Globus pallidus (tissue), 1 donor: ENCODE results near the gene COA8.
A peak's percentile ranks its signal among the peaks of the same experiment; 100 is the strongest.

Source experiments
- DNase-seq: peaks from one replicate; pipeline ENCODE4 v3.0.0-alpha.2; 2015; ENCODE audit warnings: low spot score

COA8 gene, protein sequence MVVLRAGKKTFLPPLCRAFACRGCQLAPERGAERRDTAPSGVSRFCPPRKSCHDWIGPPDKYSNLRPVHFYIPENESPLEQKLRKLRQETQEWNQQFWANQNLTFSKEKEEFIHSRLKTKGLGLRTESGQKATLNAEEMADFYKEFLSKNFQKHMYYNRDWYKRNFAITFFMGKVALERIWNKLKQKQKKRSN

DNA sequence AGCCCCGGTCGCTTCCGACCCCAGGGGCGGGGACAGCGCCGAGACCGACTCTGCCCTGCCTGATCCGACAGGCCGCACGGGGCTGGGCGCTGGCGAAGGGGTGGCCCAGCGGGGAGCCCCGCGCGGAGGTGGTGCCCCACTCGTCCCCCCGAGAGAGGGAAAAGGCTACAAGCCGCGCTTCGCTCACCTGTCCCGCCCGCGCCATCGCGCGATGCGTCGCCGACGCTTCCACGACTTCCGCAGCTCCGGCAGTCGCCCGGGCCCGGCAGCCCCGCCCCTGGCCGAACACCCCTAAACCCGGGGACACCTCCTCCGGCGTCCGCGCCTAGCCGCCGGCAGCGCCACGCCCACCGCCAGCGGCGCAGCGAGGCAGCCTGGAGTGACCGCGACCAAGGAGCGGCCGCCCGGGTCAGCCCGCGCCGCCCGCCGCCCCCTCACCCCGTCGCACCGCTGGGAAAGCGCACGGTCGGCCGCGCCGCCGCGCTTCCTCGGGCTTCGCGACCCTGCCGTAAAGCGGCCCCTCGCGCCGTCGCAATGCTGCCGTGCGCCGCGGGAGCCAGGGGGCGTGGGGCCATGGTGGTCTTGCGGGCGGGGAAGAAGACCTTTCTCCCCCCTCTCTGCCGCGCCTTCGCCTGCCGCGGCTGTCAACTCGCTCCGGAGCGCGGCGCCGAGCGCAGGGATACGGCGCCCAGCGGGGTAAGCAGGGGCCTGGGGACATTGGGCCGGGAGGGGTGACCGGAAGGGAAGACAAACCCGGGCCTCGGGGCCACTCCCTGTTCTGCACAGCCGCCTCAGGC is at the start of gene COA8, which contains the start of gene BAG5:
Gene COA8, plus strand, starts transcription at position 532 of the 797 bp plus-strand sequence. Its CDS starts 42 bp downstream, at position 574.
Gene BAG5, minus strand, starts transcription at position 229 of the 797 bp plus-strand sequence. CDS start 1,493 bp downstream, outside the sequence.
- DNase-seq: peak; percentile 79

DNA sequence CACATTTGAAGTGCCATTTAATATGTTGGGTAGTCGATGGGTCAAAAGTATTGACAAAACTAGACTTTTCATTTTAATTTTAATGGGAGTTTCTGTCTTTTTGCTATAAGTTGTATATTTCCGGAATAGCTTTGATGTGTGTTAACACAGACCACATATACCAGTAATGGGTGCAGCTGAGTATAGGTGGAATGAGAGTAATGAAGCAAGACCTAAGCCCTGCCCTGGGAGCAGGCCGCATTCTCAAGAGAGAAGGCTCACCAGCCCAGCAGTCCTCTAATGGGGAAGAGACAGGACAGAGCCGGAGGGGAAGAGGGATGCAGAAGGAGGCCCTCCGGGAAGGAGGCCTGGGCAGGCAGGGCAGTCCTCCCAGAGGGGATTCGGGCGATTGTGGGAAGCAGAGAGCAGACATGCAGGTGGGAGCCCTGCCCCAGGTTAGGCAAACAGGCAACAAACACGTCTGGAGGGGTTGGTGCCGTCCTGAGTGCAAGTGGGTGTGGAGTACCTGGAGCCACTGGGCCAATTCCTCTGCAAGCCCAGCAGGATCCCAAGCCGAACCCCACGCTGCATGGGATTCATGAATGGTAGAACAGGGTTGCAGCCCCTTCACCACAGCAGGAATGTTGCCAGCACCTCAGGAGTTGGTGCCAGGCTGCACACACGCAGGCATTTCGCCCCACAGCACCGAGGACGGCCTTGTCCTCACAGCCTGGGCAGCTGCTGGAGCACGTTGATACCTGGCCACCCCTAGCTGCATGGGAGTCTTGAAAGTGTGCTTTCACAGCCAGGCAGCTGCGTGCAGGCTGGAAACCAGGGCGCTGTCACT is 48.0 kb upstream of the COA8 start:
- no peak for DNase-seq

DNA sequence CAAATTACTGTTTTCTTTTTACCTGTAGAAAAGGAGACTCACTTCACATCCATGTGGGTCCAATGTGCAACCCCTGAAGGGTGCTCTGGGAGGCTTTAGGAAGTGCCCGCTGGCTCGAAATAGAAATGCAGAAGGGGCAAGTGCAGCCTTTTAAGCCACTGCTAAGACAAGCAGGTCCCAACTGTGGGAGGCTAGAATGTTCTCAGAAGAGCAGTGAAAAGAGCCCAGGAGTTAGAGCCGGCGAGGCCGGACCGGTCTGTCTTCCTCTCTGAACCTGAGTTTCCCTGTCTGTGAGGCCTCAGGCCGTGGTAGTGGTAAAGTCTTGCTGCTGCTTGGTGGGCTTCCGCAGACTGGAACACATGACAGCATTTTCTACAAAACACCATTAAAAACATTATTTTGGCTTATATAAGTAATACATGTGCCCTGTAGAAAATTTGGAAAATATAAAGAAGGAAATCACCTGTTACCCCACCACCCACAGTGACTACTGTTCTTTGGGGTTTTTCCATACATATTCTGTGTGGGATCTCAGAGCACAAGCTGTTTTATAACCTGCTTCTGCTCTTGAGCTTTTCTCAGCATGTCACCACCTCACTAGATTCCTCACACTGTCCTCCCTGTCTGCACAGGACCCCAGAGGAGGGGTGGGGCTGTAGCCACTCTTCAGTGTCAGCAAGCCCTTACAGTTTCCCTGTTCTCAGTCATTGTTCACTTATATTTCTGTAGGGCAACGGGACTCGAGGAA is 46.2 kb upstream of the COA8 start:
- peak; percentile 29 for DNase-seq

DNA sequence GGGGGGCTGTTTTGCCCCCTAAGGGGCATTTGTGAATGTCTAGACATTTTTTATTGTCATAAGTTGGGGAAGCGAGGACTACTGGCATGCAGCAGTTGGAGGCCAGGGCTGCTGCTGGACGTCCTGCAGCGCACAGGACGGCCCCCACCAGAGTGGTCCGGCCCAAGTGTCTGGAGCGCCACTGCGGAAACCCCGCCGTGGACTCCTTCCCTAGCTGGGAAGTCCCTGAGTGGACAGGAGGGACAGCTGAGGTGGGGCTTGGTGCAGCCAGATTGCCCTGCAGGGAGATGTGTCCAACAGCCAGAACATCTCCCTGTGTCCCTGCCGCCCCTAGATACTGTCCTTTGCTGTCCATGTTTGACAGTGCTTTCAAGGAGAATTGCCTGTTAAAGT is 45.6 kb upstream of the COA8 start:
- no peak for DNase-seq

DNA sequence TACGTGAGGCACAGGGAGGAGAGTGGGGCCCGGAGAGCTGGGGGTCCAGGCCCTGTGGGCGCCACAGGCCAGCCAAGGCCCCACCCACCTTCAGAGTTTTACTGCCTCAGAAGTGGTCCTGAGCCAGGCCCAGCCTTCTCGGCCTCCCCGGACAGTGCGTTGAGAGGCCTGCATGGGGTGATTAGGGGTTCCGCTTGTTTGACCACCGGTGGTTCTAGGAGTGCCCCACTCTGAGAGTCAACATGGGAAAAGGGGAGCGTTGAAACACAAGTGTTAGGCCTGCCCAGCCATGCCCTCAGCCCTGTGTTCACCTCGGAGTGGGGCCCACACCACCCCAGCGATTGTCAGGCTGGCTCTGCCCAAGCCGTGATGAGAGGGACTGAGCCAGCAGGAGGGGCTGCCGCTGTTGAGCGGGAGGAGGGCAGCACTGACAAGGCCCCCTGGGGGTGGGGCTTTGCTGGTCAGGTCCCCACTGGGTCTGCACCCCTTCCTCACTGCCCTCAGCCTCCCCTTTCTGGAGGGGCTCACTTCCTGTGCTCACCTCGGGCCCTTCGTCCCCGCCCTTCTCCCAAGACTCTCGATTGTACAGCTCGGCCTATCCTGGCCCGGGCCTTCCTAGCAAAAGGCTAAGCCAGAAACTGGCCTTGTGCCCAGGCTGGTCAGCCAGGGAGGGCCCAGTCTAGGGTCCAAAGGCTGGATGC is 44.9 kb upstream of the COA8 start:
- peak; percentile 37 for DNase-seq

DNA sequence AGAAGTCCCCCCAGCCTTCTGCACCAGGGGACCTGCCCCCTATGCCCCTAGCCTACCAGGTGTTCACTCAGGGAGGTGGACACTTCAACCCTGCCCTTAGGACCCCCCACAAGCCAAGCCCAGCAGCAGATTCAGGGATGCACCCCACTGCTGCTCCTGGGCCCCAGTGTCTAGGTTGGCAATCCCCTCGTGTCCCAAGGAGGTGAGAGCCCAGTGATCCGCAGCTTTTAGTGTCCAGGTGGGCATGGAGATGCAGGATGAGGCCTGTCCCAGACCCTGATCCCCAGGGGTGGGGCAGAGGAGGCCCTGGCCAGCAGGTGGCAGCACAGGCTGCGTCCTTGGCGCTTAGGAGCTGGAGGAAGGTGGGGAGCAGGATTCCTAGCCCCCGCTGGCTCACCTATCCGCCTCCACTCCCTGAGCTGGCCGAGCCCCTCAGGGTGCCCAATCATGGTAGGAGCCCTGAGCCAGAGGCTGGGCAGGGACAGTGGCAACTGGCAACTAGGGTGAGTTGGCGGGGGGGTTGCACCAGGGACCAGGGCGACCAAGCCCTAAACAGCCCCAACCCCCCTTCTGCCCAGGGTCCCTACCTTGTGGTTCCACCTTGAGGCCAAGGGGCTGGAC is 44.2 kb upstream of the COA8 start:
- DNase-seq: peak; percentile 67

DNA sequence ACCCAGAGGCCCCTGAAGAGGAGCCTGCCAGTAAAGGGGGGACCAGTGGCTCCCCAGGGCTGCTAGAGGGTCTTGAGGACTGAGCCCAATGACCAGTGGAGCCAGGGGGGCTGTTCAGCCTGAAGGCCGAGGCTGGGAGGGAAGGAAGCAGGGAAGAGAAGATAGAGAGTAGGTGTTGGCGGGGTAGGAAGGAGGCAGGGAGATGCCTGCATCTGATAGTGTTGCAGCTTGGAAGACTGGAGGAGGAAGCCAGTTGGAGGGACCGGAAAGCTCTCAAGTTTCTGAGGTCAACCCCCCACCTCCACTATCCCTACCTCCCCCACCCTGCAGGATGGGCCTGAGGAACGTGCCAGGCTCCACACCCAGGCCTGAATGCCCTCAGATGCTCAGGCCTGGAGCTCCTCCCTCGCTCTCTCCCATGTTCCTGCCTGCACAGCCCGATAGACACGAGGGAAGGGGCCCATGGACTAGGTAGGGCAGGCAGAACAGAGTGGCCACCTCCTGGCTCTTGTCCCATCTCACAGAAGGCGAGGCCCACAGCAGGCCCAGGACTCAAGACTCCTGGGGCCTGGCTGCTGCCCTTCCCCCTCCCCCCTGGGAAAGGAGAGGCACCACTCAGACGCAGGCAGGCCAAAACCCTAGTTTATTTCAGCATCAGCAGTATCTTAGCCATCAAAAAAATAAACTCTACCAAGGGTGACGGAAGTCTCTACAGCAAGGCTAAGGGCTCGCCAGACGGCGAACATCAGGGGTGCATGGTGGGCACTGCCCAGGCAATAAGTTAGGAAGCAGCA is 43.5 kb upstream of the COA8 start:
- DNase-seq: peak; percentile 35

DNA sequence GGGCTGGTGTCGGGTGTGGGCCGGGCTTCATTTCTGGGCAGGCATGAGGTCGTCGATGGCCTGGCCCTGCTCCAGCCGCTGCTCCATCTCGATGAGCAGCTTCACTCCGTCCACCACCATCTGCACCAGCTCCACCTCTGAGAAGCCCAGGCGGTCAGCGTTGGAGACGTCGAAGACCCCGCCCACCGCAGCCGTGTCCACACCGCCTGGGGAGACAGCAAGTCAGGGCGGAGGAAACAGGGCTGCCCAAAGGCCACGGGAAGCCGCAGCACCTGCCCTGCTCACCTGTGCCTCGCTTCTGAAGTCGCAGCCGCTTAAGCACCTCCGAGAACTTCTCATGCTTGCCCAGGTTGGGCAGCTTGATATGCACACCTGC is 42.9 kb upstream of the COA8 start:
- no peak for DNase-seq

DNA sequence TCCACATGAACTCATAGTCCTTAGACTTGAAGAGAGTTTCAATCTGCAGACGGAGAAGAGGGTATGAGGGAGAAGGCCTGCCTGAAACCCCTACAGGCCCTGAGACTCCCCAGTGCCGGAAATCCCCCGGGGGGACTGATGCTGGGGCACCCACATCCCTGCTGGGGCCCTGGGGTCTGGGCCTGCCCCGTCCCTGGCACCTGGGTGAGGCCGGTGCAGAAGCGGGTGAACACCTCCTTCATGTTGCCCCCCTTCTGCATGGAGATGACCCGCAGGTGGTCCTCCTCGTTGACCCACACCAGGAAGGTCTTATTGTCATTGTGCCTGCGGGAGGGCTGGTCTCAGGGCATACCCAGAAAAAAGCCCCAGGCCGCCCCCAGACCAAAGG is 42.5 kb upstream of the COA8 start:
- DNase-seq: no peak

DNA sequence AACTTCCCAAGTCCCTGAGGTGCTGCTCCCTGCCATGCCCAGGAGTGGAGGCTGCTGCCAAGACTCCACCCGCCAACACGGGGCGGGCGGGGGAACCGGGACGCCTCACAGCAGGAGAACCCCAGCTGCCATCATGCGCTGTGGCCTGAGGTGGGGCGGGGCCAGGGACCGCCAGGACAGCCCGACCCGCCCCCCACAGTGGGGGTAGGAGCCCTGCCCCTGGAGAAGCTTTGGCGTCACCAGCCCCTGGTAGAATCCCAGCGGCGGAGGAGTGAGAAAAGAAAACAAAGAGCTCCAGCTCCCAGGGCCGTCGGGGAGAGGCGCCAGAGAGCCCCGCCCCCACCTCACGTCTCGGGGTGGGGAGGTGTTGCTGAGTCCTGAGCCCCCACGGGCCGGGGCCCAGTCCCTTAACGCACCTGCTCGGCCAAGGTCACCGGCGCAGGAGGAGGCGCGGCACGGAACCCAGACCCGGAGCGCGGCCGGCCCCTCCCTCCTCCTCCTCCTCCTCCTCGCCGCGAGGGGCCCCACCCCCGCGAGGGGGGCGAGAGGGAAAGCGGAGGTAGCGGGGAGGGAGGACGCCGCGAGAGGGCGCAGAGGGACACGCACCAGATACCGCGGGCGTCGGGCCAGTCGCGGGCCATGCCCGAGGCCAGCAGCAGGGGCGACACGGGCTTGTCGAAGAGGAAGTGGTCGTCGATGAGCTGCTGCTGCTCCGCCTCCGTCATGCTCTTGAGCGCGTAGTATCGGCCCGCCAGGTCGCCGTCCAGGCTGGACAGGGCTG is 41.9 kb upstream of the COA8 start:
- DNase-seq: peak; percentile 85

DNA sequence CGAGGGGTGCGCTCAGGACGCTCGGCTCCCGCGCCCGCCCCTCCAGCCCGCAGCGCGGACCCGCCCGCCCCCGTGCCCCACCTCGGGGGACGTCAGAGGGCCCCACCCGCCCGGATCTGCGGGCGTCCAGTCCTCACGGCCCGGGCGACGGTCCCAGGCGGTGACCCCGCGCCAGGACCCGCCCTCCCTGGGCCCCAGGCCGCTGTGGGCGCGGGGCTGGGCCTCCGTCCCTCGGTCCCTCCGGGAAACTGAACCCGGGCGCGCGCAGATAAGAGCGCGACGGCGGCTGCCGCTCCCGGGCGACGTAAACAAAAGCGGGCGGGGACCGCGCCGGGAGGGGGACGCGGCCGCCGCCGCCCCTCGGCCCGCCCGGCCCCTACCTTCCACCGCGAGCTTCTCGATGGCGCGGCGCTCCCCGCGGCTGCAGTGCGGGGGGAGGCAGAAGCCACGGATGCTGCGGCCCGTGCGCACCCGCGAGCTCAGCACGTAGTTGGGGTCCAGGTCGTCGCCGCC is 41.3 kb upstream of the COA8 start:
- no peak for DNase-seq

DNA sequence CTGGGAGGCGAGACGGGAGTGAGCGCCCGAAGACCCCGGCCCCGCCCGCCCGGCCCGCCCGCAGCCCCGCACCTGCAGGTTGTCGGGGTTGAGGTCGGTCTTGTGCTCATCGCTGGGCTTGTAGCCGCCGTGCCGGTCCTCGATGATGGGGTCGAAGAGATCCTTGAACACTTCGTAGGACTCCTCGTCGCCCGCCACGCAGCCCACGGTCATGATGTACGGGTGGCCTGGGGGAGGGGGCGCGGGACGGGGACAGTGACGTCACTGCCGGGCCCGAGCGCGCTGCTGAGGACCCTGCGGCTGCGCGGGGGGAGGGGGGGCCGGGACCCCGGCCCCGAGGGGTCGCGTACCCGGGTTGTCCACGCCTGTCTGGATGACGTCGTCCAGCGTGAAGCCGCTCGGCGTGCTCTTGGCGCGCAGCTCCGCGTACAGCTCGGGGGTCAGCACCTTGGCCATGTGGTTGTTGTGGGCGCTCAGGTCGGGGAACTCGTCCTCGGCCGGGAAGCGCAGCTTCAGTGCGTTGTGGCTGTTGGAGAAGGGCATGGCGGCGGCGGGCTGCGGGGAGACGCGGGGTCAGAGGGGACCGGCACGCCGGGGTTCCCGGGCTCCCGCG is 40.7 kb upstream of the COA8 start:
- peak; percentile 32 for DNase-seq

DNA sequence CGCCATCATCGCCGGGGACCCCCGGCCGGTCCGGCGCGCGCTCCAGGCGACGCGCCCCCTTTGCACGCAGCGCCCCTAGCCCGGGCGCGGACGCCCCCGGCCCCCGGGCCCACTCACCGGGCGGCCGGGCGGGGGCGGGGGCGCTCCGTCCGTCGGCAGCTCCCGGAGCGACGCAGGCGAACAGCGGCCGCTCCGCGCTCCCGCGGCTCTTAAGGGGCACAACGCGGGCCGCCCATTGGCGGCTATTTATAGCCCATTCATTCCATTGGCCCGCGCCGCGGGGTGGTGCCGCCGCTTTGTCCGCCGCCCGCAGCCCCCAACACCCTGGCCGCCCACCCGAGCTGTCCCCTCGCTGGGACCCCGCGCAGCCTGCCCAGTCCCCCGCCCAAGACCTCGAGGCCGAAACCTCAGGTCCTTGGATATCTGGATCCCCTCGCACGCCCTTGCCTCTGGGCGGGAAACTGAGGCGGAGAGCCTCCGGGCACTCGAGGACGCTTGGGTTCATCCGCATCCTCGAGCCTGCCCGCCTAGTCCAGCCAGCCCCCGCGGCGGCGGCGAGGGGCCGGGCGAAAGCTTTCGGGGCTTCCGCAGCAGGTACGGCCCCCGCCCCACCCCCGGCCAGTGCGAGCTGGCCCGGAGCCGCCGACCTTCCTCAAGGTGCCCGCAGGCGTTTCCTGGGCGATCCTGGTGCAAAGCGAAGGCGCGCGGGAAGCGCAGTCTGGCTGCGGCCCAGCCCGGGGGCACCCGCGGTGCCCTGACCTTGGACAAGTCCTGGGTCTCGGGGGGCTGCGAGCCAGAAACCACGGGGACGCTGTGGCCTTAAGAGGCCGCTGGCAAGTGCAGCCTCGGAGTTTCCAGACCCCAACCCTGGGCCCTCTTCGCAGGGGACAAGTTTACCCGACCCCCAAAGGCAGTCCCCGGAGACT is 39.8 kb upstream of the COA8 start, which contains the start of gene CKB:
Gene CKB, minus strand, starts transcription at position 182 of the 926 bp plus-strand sequence. CDS start 337 bp downstream, outside the sequence.
- peak; percentile 83 for DNase-seq

DNA sequence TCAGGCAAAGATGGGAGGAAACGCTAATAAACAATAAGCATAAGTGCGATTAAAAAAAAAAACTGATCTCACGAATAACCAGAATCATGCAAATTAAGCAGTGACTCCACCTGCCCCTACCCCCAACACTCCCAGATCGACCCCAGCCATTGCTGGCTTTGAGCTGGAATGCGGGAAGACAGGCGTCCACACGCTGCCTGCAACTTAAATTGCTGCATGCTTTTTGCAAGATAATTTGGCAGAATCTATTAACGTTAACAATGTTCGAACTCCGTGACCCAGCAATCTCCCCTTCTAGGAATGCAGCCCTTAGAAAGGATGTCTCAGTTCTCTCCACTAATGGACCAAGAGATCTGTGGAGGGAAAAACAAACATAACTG is 39.2 kb upstream of the COA8 start:
- DNase-seq: no peak

DNA sequence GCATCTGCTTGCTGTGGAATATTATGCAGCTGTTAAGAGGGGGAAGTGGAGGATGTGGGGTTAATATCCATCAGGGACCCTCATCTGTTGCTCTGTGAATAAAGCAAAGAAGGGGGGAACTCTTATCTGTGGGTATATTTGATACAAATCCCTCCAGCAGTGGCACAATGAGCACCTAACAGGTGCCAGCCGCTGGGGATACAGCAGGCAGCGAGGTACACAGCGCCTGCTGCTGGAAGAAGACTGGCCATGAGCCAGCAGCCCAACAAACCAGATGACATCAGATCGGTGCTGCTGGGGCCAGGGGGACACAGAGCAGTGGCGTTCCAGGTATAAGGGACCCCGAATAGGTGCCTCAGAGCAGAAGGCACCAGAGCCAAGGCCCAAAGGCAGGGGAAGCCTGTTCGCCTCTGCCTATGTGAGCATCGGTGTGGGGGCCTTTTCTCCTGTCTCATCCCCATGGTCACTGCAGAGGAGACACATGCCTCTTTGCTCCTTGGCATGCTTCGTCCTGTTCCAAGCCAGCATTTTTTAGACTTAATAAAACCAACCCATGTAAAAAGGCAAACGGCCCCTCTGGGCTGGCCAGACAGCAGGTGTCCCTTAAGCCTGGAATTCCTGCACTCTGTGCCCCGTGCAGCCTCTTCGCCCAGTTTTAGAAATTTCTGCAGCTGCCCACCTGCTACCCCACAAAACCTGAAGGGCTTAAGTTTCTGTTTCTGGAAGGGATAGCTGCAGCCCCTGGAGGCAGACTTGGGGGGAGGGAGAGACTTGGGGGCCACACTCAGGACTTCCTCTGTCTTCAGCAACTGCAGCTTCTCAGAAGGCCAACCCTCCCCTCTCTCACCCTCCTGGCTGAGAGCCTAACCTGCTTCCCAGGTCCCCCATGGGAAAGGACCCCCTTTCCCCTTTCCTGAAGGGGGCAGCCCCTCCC is 38.5 kb upstream of the COA8 start:
- no peak for DNase-seq
